ENCODE data around the gene CATSPERE. TPM values are rescaled to one million over a fixed set of nuclear protein-coding genes. Genes with fewer than 3 reads are reported as not detected.

CATSPERE gene
- total and polyA plus RNA-seq, 2 of the 8 experiments (the other 6 are each of a cell fraction or from before 2014, with no cell fraction given): 0.05 to 0.45 TPM

GRCh38 chr1:244675167-244675566, 214.1 kb downstream of the CATSPERE start:
- H3K18ac ChIP-seq (ENCODE audit: extremely low read depth, low read length): no peak overlapping the region
- no peak overlapping the region for H3K56ac ChIP-seq (replicated peaks; ENCODE audit: insufficient read length, low read depth, low read length)
- no peak overlapping the region for H3K4ac ChIP-seq (replicated peaks; ENCODE audit: insufficient read length, low read depth, low read length)
- no peaks in the 10 kb centered on the region for H3K23me2 ChIP-seq (ENCODE audit: low read depth, low read length)
- H4K5ac ChIP-seq (ENCODE audit: insufficient read length, low read depth, low read length): no peak overlapping the region
- no peak overlapping the region for H3K14ac ChIP-seq (ENCODE audit: insufficient read length)
- H3K23ac ChIP-seq (ENCODE audit: insufficient read length): no peak overlapping the region
- no peak overlapping the region for H4K8ac ChIP-seq (ENCODE audit: extremely low read depth, insufficient read depth, low read length)
- H3K27ac ChIP-seq (ENCODE audit: low read depth, low read length): no peak overlapping the region
- H3K36me3 ChIP-seq (ENCODE audit: control insufficient read depth in 2 of 4, insufficient read depth in 4 of 4, low read length in 3 of 4): peaks cover 0 to 4% (median under 1%) of the 10 kb centered on the region in 4 experiments; a peak in 4 of 8 replicates
- DNase-seq (ENCODE audit: low read depth in 1 of 2, low spot score in 2 of 2) (no peak), FAIRE-seq (no peak)
- H2BK5ac ChIP-seq (ENCODE audit: low read depth, low read length): no peak overlapping the region
- H2AK5ac ChIP-seq (ENCODE audit: low read depth, low read length): no peak overlapping the region
- POLR2A ChIA-PET (ENCODE audit: partially characterized antibody): interaction anchor here (1.0 to 1.3 kb wide), 2 partner anchors 23 to 61 kb away, joined by 3 to 4 read pairs; no protein-coding TSS in a partner anchor
- CTCF ChIA-PET (ENCODE audit: partially characterized antibody): interaction anchor here (1.7 kb wide), 1 partner anchor 17 kb away, joined by 4 read pairs; no protein-coding TSS in a partner anchor
- no peak overlapping the region for H4K91ac ChIP-seq (replicated peaks; ENCODE audit: insufficient read length, low read length)
- 94% methylated on average over 2 of the region's 2 CpGs; no CpG with 5 or more reads in 1 of the 2 experiments for WGBS, 2 experiments (ENCODE audit: extremely low coverage in 1 of 2, insufficient coverage in 1 of 2, insufficient read length in 1 of 2, insufficient replicate concordance in 2 of 2, low coverage in 1 of 2, low lambda C conversion rate in 2 of 2, missing lambda C conversion rate in 1 of 2)
- H3K4me1 ChIP-seq (replicated peaks in 1 of 4; ENCODE audit: control insufficient read depth in 3 of 4, insufficient read depth in 4 of 4, low read length in 3 of 4): no peaks in the 10 kb centered on the region
- H3K9me3 ChIP-seq (ENCODE audit: insufficient read depth in 2 of 2, low read depth in 1 of 2, low read length in 1 of 2): no peaks in the 10 kb centered on the region
- H3K79me2 ChIP-seq (ENCODE audit: control insufficient read depth in 1 of 2, insufficient read depth in 2 of 2, low read length in 2 of 2): peaks cover 0 to 96% of the 10 kb centered on the region in 2 experiments; a peak in 3 of 4 replicates
- peak overlapping the region in 1 of 4 experiments; percentile 34; a peak in 1 of 7 replicates for H3K9ac ChIP-seq (replicated peaks in 1 of 4; ENCODE audit: extremely low read depth in 1 of 4, low read depth in 3 of 4, low read length in 3 of 4)
- no peak overlapping the region for H2BK15ac ChIP-seq (ENCODE audit: low read length)
- no peak overlapping the region for H2BK120ac ChIP-seq (replicated peaks; ENCODE audit: low read depth, low read length)
- no peak overlapping the region for H2BK12ac ChIP-seq (ENCODE audit: low read depth, low read length)
- H3K4me2 ChIP-seq (ENCODE audit: insufficient read depth in 1 of 2, low read depth in 2 of 2, low read length in 2 of 2): no peak overlapping the region
- no peak overlapping the region for H3K4me3 ChIP-seq (ENCODE audit: extremely low read depth in 1 of 4, insufficient read depth in 2 of 4, low read depth in 3 of 4, low read length in 4 of 4)
- no peak for TF ChIP-seq HDAC2 (IDR thresholded peaks at IDR 0.05; ENCODE audit: borderline replicate concordance in 1 of 2, low read depth in 2 of 2, low read length in 2 of 2)
- no peak for TF ChIP-seq TCF12 (IDR thresholded peaks at IDR 0.05; ENCODE audit: low read depth, low read length)
- TF ChIP-seq PHF8 (conservative IDR thresholded peaks at IDR 0.05; ENCODE audit: low read depth, low read length): no peak
- no peak for TF ChIP-seq TAF1 (IDR thresholded peaks at IDR 0.05; ENCODE audit: low read depth, low read length)
- TF ChIP-seq EZH2 (IDR thresholded peaks at IDR 0.05; ENCODE audit: low read depth, low read length, severe bottlenecking): no peak
- peak; percentile 82; the same call in 1 of the 2 replicates for TF ChIP-seq CEBPB (IDR thresholded peaks at IDR 0.05; ENCODE audit: low read depth, low read length)
- no peak for TF ChIP-seq MAFK (IDR thresholded peaks at IDR 0.05; ENCODE audit: low read depth, low read length)
- no peak for TF ChIP-seq KDM4A (IDR thresholded peaks at IDR 0.05; ENCODE audit: low read depth, low read length, severe bottlenecking)
- TF ChIP-seq SP4 (IDR thresholded peaks at IDR 0.05; ENCODE audit: low read length): no peak
- no peaks in the 10 kb centered on the region for H3K27me3 ChIP-seq (replicated peaks in 1 of 4; ENCODE audit: control insufficient read depth in 3 of 4, extremely low read depth in 1 of 4, insufficient read depth in 3 of 4, low read length in 3 of 4)
- no peak overlapping the region for H2BK20ac ChIP-seq (ENCODE audit: low read length)
- H3K79me1 ChIP-seq (ENCODE audit: low read depth, low read length): no peaks in the 10 kb centered on the region; the same call in 1 of the 2 replicates
- H4K20me1 ChIP-seq (replicated peaks in 1 of 2; ENCODE audit: control insufficient read depth in 1 of 2, insufficient read depth in 2 of 2, low read length in 2 of 2): peaks cover 0 to 2% of the 10 kb centered on the region in 2 experiments
- H2AFZ ChIP-seq (ENCODE audit: low read length): no peak overlapping the region
